ENCODE measurements around the gene TRAPPC12.

TRAPPC12 gene

DNA sequence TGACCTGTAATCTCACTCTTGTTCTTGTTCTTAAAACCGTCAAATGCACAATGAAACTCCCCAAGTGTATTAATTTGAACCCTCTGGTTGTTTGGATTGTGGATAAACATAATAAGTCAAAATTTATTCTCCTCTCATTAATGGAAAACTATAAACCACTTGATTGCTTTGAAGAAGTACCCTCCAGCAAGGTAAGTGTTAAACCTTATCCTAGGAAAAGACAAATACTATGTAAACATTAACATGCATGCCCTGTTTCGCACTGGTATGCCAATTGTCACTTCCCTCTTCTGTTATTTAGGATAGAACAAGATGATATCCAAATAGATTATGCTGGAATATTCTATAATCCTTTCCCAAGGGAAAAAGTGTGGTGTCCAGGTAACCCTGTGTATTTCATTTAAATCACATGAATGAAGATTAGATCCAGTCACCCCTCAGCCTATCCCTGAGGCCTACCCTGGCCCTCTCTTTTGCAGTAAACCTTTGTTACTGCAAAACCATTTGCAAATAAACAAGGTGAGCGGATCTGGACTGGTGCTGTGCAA is 138.5 kb downstream of the TRAPPC12 start:
- no peak for DNase-seq

DNA sequence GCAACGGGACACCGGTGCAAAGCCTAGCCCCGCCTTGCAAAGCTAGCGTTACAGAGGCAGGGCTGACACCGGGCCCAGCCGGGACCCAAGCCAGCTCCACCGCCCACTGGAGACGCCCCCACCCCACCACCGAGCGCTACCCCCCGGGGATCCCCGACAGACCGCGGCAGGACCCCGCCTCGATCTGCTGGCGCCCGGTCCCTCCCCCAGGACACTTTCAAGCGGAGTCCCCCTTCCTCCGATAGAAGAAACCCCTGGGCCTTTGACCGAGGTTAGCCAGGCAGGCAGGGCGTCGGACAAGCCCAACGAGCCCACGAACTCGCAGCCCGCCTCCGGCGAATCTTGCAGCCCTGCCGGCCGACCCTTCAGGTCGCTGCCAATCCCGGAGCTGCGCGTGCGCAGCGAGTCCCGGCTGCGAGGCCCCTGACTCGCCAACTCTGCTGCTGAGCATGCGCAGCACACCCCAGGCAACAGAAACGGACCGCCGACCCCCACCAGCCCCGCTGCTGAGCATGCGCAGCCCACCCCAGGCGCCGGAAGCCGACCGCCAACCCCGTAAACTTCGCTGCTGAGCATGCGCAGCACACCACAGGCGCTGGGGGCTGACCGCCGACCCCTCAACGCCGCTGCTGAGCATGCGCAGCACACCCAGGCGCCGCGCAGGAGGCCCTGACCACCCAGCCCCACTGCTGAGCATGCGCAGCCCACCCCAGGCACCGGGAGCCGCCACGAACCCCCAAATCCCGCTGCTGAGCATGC is 139.2 kb downstream of the TRAPPC12 start:
- peak; percentile 97 for DNase-seq

GRCh38 chr2:3519255-3520205 is 140.0 kb downstream of the TRAPPC12 start, which contains the start of gene ADI1:
Gene ADI1 (minus strand): TSS chr2:3519531. CDS start chr2:3519487, 44 bp downstream.
- peak; percentile 81 for DNase-seq

GRCh38 chr2:3520591-3520990 is 141.1 kb downstream of the TRAPPC12 start:
- no peak for DNase-seq

DNA sequence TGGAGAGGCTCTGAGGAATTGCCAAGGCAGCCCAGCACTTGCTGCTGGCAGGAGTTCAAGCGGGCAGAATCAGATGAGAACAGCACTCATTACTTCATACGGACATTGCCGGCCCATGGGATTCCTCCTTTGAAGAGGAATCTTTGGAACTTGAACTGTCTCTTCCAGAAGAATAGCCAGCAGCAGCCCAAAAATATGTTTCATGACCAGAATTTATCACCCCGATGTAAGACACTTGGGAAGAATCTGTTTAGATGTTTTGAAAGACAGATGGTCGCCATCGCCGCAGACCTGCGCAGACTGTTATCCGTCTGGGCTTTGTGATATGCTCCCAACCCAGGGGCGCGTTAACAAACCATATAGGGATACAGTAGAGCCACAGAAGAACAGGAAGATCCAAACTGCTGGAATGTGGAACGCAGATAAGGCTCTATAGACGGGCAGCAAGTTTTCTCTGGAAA is 143.5 kb downstream of the TRAPPC12 start:
- no peak for DNase-seq

- peak; percentile 63 for DNase-seq
Measured at GRCh38 chr2:3523551-3524041, 144.1 kb downstream of the TRAPPC12 start.

DNA sequence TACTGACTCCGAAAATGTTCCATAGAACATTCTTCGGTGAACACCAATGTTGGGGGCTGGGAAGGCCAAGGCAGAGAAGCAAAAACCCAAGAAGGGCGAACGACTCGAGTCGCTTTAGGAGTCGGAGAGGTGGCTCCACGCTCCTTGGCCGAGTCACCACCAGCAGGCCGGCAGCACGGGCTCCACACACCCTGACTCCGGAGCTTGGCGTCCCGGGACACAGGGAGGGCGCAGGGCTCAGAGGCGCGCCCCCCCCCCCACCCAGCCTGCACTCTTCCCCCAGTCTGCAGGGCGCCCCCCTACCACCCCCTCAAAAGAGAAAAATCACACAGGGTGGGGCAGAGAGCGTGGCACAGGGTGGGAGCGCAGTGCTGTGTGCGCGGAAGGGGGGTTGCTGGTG is 147.4 kb downstream of the TRAPPC12 start:
- no peak for DNase-seq

DNA sequence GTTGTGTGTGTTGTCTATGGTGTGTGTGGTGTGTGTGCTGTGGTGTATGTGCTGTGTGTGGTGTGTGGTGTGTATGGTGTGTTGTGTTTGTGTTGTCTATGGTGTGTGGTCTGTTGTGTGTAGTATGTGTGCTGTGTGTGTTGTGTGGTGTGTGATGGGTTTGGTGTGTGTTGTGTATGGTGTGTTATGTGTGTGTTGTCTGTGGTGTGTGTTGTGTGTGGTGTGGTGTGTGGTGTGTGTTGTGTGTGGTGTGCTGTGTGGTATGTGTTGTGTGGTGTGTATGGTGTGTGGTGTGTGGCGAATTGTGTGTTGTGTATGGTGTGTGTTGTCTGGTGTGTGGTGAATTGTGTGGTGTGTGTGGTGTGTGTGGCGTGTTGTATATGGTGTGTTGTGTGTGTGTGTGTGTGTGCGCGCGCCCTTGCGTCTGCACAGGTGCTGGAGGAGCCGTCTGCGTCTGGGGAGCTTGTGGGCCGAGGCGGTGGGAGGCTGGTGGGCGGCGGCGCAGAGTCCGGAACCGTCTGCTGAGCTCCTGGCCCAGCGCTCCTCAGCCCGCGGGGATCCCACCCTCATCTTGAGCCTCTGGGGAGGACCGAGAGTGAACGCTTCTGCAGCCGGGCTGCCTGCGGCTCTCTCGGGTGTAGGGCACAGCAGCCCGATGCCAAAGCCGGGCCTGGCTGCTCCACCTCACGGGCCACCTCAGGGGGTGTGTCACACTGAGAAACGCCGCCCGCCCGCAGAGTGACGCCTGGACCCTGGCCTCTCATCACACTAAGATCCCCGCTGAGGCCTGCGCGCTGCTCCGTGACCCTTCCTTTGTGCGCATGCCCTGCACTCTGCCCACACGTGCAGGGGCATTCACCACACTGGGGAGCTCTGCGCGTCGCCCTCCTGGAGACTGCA is 148.6 kb downstream of the TRAPPC12 start:
- DNase-seq: no peak

Data from inflammatory macrophage treated with lipopolysaccharide for 4 hours (primary cell).